ENCODE measurements around the gene XRN1. TPM values are rescaled to one million over a fixed set of nuclear protein-coding genes. Genes with fewer than 3 reads are reported as not detected.
"Not testable (repeated sequence)": the region's sequence is repeated elsewhere in the genome, so short reads cannot be mapped to it uniquely, and the experiment has no call there.

XRN1 gene
- total RNA-seq, 1 donor from 2014 or later: 34.7 TPM

DNA sequence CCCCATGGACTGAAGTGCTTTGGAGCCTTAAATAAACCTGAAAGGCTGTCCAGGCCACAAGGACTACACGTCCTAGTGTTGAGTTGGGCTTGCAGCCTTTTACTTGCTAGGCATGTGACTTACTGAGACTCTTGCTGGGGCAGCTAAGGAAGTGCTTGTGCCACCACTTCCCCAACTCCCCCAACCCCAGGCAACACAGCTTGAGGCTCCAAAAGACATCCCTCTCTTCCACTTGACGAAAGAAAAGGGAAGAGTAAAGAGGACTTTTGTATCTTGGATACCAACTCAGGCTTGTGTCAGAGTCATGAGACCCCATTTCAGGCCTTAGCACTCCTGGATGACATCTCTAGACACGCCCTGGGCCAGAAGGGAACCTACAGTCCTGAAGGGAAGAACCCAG lies 109.8 kb downstream of the XRN1 start:
- no peak for DNase-seq (ENCODE audit: low read depth)

DNA sequence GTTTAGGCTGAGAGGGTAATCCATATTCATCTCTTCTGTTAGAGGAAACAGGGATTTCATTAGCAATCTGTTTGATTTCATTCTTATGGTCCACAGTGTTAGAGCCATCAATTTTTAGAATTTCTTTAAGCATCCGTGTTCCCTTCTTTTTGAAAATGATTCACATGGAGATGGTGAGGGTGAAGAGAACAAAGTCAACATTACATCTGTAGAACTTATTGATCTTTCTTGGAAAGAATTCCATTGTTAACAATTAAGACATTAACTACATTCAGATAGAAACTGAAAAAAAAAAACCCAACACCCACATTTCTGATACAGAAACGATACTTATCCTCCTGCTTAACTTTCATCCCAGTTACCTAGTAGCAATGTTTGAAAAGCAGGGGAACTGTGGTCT lies 115.4 kb downstream of the XRN1 start:
- no peak for DNase-seq (ENCODE audit: low read depth)

DNA sequence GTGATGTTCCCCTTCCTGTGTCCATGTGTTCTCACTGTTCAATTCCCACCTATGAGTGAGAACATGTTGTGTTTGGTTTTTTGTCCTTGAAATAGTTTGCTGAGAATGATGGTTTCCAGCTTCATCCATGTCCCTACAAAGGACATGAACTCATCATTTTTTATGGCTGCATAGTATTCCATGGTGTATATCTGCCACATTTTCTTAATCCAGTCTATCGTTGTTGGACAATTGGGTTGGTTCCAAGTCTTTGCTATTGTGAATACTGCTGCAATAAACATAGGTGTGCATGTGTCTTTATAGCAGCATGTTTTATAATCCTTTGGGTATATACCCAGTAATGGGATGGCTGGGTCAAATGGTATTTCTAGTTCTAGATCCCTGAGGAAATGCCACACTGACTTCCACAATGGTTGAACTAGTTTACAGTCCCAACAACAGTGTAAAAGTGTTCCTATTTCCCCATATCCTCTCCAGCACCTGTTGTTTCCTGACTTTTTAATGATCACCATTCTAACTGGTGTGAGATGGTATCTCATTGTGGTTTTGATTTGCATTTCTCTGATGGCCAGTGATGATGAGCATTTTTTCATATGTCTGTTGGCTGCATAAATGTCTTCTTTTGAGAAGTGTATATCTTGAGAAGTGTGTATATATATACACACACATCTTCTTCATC lies 123.4 kb downstream of the XRN1 start:
- not testable (repeated sequence) for DNase-seq (ENCODE audit: low read depth)

DNA sequence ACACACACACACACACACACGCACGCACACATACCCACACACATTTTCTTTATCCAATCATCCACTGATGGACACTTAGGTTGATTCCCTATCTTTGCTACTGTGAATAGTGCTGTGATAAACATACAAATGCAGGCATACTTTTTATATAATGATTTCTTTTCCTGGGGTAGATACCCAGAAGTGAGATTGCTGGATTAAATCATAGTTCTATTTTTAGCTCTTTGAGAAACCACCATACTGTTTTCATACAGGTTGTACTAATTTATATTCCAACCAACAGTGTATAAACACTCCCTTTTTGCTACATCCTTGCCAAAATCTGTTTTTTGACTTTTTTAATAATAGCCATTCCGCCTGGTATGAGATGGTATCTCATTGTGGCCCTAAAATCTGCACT lies 127.9 kb downstream of the XRN1 start:
- no peak for DNase-seq (ENCODE audit: low read depth)

DNA sequence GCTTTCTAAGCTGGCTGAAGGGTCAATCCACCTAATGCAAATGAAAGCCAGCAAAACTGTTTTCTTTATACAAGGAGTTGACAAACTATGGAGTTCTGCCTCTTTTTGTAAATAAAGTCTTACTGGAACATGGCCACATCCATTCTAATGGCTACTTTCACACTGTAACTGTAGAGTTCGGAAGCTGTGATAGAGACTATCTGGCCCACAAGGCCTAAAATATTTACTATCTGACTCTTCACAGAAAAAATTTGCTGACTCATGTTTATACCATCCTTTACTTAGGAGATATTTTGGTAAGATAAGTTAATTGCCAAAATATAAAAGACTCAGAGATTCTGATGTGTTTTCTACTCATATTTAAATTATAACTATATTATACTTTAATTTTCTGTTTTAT lies 128.7 kb downstream of the XRN1 start:
- peak; percentile 10 for DNase-seq (ENCODE audit: low read depth)

DNA sequence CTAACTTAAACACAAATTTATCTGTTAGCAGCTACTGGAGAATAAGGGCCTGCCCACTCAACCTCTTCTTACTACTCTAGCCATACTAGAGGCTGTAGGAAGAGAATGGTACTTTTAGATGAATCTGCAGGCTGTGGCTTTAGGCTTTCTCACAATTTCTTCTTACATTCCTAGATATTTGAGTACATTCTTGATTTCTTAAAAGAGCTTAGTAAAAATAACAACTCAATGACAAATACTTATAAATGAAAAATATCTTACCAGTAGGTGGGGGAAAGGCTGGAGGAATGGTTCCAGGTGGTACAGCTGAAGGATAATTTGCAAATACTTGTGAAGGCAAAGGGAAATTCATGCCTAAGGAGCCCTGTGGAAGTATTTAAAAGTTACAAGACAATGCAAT lies 129.5 kb downstream of the XRN1 start:
- no peak for DNase-seq (ENCODE audit: low read depth)

DNA sequence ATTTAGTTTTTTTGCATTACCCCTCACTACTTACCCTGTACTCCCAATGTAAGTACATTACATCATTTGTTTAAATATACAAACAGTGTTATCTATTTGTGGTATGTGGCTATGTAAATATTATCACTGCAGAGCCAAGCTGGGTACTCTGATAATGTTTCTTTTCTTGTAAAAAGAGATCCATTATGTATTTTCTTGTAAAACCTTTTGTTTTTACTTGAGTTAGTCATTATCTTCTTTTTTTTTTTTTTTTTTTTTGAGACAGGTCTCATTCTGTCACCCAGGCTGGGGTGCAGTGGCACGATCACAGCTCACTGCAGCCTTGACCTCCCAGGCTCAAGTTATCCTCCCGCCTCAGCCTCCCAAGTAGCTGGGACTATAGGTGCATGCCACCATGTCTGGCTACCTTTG lies 131.9 kb downstream of the XRN1 start:
- DNase-seq (ENCODE audit: low read depth): not testable (repeated sequence)

DNA sequence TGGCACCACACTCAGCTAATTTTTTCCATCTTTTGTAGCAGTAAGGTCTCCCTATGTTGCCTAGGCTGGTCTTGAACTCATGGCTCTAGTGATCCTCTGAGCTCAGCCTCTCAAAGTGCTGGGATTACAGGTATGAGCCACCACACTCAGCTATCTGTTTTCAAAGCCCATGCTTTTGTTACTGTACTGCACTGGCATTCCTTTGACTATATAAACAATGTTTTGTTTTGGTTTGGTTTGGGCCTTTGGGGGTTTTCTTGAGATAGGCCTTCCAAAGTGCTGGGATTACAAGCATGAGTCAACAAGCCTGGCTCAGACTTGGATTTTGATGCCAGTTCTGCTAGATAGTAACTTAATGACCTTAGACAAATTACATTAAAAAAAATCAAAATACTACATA lies 132.8 kb downstream of the XRN1 start:
- peak; percentile 51 for DNase-seq (ENCODE audit: low read depth)

DNA sequence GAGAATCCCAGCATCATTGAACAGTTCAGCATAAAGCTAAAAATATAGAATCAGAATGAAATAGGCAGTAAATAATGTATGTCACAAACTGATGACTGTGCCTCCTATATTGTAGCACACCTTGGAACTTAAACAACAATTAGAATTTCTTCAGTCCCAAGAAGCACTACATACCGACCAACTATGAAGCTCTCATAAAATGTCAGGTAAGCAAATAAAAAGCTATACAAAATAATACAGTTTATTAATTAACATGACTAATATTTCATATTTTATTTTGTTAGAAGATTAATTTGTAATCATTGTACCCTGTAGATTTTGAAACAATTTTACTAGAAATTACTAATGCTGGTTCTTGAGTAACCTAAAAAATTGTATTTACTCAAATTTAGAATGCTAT lies 137.4 kb downstream of the XRN1 start:
- DNase-seq (ENCODE audit: low read depth): no peak

DNA sequence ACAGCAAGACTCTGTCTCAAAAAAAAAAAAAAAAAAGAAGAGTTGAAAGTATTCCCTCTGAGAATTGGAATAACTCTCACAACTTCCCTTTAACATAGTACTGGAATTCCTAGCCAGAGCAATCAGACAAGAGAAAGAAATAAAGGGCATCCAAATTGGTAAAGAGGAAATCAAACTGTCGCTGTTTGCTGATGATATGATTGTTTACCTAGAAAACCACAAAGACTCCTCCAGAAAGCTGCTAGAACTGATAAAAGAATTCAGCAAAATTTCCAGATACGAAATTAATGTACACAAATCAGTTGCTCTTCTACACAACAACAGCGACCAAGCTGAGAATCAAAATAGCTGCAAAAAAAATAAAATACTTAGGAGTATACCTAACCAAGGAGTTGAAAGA lies 145.0 kb downstream of the XRN1 start:
- not testable (repeated sequence) for DNase-seq (ENCODE audit: low read depth)

DNA sequence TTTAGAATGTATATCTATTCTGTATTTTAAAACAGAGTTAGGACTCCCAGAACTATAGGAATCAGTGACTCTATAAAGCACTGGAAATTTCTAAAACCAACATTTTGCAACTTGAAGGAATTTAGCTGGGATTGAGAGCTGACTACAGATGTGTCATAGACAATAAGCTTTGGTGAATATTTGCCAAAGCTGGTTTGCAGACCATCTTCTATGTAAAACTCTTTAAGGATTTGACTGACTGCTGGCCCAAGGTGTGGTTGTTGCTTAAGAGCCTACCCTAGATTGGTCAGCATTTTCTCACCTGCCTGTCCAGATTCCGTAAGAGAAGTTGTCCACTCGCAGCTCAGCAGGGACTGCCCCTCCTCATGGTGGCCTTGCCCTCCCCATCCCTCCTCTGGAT lies 149.2 kb downstream of the XRN1 start:
- DNase-seq (ENCODE audit: low read depth): no peak

DNA sequence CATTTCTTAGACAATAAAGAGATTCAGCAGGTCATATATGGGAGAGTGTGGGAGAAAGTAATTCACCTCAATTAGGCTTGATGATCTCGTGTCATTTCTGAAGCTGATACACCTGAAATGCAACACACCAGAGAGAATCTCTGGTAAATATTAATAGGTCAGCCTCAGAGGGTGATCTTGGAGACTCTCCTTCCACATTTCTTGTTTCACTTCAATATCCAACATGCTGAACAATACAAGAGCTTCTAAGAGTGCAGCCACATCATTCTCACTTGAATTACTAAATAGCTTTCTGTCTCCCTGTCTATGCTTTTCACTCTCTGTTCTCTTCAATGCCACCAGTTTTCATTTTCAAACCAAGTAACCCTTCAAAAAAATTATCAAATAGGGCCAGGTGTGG lies 151.3 kb downstream of the XRN1 start:
- no peak for DNase-seq (ENCODE audit: low read depth)

DNA sequence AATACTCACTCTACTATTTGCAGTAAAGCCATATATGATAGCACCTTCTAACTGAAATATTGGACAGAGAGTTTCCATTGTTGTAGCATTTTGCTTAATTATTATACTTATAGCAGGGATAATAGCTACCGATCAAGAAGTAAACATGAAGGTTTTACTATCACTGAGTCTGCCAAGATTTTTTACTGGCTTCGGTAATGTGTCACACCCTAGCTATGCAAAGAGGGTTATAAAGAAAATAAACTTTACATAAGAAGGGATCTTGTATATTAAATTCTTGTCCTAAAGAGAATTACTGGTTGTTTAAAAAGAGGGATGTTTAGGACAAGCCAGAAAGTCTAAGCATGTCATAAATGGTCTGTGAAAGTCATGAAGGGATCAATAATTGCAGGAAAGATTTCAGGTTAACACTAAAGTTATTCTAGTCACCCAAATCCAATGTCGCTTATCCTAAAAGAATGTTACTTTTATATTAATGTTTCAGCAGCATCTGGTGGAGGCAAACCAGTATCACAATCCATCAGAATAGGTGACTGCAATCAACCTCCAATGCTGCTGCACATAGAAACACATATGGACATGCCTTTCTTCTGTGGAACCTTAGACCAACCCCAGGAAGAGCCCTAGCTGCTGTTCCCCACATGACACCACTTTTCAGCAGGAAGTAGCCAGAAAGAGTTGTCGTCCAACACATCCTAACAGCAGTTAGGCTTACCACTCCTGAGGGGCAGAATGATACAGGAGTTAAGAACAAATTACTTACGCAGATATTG lies 159.8 kb downstream of the XRN1 start:
- no peak for DNase-seq (ENCODE audit: low read depth)

DNA sequence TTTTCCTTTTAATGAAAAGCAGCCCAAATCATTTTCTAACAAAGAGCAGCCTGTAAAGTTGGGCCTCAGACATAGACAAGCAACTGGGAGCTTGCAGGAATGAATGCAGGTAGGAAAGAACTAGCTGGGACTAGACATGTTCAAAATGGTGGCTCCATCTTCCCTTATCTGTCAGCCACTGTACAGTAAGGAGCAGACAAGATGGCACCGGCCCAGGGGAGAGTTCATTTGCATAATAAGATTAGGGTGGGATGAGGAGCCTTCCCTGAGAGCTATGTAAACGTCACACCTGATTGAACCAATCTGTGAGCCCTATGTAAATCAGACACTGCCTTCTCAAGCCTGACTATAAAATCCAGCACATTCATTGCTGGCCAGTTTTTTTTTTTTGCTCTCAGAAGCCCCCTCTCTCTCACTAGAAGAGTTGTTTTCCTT lies 162.7 kb downstream of the XRN1 start:
- DNase-seq (ENCODE audit: low read depth): no peak

DNA sequence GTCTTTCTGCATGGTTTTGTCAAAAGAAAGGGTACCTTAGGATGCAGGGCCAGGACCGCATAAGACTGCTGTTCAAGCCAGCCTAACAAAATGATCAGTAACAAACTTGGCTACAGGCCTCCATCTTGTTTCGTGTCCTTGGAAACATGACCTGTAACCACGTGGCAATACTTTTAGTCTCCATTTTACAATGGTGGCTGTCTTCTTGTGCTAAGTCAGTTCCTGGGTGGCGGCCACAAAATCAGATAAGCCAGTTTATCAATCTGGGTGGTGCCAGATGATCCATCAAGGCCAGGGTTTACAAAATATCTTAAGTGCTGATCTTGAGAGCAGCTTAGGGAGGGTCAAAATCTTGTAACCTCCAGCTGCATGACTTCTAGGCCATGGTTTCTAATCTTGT lies 165.3 kb downstream of the XRN1 start:
- no peak for DNase-seq (ENCODE audit: low read depth)

DNA sequence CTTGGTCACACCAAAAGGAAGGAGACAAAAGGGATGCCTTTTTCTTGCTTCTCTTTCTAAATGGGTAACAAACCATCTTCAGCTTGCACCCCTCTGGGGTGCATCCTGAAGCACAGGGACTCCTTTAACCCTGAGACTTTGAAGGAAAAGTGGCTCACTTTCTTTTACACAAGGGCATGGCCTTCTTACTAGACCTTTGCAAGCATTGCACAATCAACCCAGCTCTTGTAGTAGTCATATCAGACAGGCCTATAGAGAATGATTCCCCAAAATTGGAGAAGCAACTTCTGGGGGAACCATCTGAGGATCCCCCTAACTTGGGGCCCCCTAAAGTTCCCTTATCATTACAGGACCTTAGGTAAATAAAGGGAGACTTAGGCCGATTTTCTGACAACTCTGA lies 166.4 kb downstream of the XRN1 start:
- DNase-seq (ENCODE audit: low read depth): no peak

DNA sequence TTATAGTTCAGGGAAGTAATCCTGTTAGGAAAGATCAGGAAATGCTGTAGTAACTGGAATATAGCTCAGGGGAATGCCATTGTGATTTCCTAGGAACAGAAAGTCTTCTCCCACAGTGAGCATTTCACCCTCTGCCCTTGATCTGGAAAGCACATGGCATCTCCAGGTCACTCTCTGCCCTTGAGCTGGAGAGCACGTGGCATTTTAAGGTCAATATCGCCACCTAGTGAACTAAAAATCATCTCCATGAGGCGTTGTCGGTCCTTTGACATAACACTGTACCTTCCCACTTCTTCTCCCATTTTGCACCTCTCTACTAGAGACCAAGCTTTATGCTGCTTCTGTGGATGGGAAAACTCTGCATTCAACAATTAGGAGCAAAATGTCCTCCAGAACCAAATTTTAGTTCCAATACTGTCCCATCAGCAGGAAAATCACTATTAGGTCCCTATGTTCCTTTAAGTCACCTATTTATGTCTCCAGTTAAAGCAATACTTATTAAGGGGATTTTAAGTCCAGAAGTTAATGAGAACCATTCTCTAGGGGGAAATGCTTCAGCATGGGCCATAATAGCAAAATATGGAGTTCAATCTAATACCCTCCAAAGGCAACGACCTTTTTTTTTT lies 167.8 kb downstream of the XRN1 start:
- peak; percentile 66 for DNase-seq (ENCODE audit: low read depth)

DNA sequence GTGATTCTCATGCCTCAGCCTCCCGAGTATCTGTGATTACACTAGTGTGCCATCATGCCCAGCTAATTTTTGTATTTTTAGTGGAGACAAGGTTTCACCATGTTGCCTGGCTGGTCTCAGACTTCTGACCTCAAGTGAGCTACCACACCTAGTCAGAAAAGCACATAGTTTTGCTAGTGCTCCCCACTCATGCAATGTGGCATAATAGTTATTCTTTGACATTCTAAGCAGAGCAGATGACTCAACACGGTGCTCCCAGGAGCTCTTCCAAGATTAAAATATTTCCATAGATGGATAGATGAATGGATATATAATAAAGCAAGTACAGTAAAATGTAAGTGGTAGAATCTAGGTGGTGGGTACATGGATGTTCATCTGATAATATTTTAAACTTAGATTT lies 169.4 kb downstream of the XRN1 start:
- DNase-seq (ENCODE audit: low read depth): no peak

DNA sequence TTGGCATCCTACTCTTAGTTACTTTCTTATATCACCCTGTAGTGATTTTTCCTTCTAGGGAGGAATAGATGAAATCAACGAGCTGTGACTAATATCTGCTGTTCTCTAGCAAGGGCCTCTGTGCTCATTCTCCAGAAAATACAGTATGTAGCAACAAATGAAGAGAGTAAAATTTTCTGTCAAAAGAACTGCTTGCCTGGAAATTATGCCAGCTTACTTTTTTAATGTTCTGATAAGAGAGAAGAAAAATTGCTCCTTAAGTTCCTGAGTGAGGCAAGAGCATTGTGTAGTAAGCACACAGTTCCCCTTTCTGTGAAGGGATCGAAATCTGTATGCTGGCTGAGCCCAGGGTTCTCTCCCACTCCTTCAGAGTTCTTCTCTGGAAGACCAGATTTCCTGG lies 171.1 kb downstream of the XRN1 start:
- DNase-seq (ENCODE audit: low read depth): peak; percentile 54

DNA sequence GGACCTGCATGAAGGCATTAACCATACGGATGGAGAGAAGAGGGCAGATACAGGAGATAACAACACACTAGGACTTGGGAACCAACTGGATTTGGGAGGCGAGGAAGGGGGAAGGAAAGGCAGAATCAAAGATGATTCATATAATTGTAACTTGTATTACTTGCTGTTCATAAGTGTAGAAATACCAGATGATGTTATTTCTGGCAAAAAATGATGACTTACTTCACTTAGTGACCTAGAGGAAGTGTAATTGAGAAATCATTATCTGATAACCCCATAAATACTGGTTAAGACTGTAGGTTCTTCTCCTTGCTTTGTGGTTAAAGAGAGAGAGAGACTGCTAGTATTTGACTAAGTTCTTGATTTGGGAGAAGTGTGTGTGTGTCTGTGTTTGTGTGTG lies 172.0 kb downstream of the XRN1 start:
- peak; percentile 24 for DNase-seq (ENCODE audit: low read depth)

DNA sequence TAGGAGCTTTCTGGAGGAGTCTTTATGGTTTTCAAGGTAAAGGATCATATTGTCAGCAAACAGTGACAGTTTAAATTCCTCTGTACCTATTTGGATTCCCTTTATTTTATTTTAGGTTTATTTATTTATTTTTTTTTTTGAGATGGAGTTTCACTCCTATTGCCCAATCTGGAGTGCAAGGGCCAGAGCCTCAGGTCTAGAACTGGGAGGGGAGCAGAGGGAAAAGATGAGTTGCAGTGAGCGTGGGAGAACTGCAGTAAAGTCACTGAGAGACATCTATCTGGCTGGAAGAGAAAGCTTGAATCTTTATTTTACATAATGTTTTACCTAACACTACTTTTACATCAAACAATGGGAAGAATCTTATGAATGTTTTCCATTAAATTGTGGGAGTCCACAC lies 172.9 kb downstream of the XRN1 start:
- DNase-seq (ENCODE audit: low read depth): no peak

DNA sequence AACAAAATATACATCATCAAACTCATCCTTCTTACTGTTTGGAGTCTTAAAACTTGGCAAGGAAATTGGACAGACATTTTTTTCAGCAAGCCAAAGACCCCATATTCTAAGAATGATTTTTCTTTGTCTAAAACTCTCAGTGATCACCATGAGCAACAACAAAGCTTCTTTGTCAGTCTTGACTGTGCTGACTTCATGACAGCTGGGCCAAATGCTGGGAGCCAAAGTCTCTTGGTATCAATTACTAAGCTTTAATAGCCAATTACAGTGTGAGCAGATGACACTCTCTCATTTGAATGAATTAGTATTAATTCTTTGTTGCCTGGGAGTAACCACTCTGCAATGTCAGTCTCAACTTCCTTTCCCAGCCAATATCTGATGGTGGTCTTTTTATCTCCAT lies 174.3 kb downstream of the XRN1 start:
- DNase-seq (ENCODE audit: low read depth): no peak

All from renal cortical epithelial cell (primary cell).